Urinary bladder (tissue), 4 donors: ENCODE results near the gene IQCH. TPM values are rescaled to one million over a fixed set of nuclear protein-coding genes. Genes with fewer than 3 reads are reported as not detected.
A peak's percentile ranks its signal among the peaks of the same experiment; 100 is the strongest.

Experiments used
- DNase-seq: peaks from one replicate; pipeline ENCODE4 v3.0.0-alpha.2; 2015; ENCODE audit errors: extremely low spot score
- H3K27ac ChIP-seq: one replicate; pipeline ENCODE4 v1.5.1; 2013; ENCODE audit warnings: low read depth, mild to moderate bottlenecking, moderate library complexity
- H3K36me3 ChIP-seq: one replicate; pipeline ENCODE4 v1.6.1; 2013; ENCODE audit warnings: mild to moderate bottlenecking, moderate library complexity; ENCODE audit not compliant: insufficient read depth
- H3K4me1 ChIP-seq: one replicate; pipeline ENCODE4 v1.6.1; 2013; ENCODE audit warnings: mild to moderate bottlenecking, moderate library complexity; ENCODE audit not compliant: insufficient read depth
- H3K4me3 ChIP-seq: one replicate; pipeline ENCODE4 v1.5.1; 2013; ENCODE audit warnings: low read depth, low read length
- WGBS: extraction: QIAGEN DNeasy Blood & Tissue Kit; methylation state at CpG from one replicate; pipeline ENCODE4 v1.1.7; 2013; 5-methylcytosine and 5-hydroxymethylcytosine counted together
- polyA plus RNA-seq: library from polyadenylated mRNA; stranded (reverse); fragments of 200-250 nt; gene quantifications from one replicate; pipeline ENCODE4 v1.2.3, GENCODE V29; 2013
- total RNA-seq: library from RNA; depleted of rRNA; stranded (reverse); fragments of >200 nt; gene quantifications from one replicate; pipeline ENCODE4 v1.2.3, GENCODE V29; 2014
- donor health status: healthy with polysubstance abuse.
- donor health status: healthy.

Gene IQCH
- total and polyA plus RNA-seq, 2 donors, result 0.22 to 4.8 TPM

DNA sequence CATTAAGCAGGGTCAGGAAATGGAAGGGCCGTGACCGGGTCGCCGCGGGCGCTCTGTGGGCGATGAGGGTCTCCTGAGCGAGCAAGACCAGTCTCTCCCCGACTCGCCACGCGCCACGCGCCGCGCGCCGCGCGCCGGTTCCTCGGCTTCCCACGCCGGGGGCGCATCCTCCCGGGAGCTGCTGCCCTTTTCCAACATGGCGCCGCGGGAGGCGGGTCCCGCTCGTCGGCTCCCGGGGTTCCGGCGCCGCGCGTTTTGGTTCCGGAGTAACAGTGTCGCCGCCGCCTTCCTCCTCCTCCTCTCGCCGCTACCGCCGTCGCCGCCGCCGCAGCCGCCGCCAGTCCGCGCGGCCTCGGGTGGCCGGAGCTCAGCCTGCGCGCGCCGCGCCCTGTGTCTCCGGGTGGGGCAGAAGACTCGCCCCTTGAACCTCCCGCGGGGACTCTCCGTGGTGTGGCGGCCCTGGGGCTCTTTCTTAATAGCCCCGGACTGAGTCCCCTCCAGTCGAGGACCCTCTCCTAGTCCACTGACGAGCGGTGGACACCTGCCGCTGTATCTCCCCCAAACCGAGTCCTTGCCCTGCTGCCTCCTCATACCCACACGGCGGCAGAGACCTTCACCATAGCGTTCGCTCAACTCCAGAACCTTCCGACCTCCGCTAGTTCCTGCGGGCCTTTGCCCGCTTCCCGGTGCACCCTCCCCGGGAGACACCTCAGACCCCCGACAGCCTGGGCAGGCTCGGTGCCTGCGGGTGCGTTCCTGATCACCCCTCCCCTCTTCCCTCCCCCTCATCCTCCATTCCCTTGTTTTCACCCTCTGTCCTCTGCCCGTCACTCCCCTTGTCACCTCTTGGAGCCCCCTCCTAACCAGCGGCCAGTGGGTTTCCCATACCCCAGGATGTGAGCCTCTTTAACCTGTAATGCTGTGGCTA, 288.1 kb downstream of the IQCH start, which contains the start of gene MAP2K5:
MAP2K5 (plus strand) TSS at position 284 of the 928 bp plus-strand sequence; CDS start at position 917, 633 bp downstream.
- WGBS, result under 1% methylated on average over 91 of the region's 91 CpGs
- DNase-seq, result no peak

DNA sequence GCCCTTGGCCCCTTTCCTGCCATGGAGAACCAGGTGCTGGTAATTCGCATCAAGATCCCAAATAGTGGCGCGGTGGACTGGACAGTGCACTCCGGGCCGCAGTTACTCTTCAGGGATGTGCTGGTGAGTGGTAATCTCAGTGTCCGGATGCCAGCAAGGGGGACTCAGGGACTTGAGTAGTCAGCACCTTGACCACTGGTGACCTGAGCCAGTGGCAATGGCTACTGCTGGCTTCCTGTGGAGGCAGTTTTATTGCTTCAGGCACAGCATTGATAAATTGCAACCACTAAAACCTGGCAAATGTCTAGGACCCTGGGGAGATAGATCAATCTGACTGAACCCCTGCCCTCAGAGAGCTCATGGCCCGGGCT, 288.7 kb downstream of the IQCH start:
- no peaks in the 10 kb centered on the region for H3K36me3 ChIP-seq
- H3K4me3 ChIP-seq, result peak overlapping the region; percentile 76
- no peak overlapping the region for H3K27ac ChIP-seq
- no peak for DNase-seq
- 21% methylated on average over 7 of the region's 7 CpGs for WGBS
- H3K4me1 ChIP-seq, result no peaks in the 10 kb centered on the region

More for the DNA sequence above, 288.1 kb downstream of the IQCH start, which contains the start of gene MAP2K5:
- Histone ChIP-seq H3K4me3 (peak within 1 kb of the TSS; percentile 76), H3K27ac (peak within 1 kb of the TSS; percentile 43), H3K36me3 (no peaks in the 10 kb centered on the region), H3K4me1 (no peaks in the 10 kb centered on the region)

DNA sequence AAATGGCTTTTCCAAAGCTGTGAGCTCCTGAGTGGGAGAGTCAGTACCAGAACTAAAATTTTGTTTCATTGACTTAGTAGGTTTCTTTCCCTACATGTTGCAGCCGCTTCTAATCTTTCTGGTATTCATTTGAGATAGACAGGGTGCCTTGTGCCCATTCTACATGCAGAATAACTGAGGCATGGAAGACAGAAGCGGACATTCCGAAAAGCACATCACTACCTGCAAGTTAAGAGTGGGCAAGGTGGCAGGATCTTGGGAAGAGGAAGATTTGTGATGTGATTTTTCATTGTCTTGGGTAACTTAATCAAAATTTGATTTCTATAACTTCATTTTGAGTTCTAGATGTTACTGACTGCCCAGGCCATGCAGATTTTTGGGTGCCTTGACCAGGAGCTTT, 289.9 kb downstream of the IQCH start:
- Histone ChIP-seq H3K4me3 (no peak overlapping the region), H3K4me1 (no peaks in the 10 kb centered on the region), H3K27ac (no peak overlapping the region), H3K36me3 (no peaks in the 10 kb centered on the region)
- 96% methylated on average over 3 of the region's 3 CpGs for WGBS
- DNase-seq, result no peak

DNA sequence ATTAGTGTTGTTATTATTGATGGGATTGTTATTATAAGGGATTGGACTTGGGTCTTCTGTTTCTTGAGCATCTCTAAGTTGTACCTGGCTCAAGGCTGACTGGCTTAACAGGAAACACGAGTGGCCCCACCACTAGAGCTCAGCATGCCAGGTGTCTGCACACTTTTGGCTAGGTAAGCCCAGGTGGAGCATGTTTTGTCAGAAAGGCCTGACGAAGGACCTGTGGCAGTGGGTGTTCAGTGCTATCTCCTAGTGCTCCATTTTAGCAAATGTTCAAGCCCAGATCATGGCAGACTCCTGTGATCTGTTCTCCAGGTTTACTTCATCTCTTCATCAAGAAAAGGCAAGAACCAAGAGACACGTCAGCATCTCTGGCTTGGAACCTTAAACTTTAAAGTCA, 291.3 kb downstream of the IQCH start:
- WGBS, result 81% methylated on average over 3 of the region's 3 CpGs
- no peak overlapping the region for H3K4me3 ChIP-seq
- H3K4me1 ChIP-seq, result no peaks in the 10 kb centered on the region
- no peak overlapping the region for H3K27ac ChIP-seq
- no peak for DNase-seq
- no peaks in the 10 kb centered on the region for H3K36me3 ChIP-seq

DNA sequence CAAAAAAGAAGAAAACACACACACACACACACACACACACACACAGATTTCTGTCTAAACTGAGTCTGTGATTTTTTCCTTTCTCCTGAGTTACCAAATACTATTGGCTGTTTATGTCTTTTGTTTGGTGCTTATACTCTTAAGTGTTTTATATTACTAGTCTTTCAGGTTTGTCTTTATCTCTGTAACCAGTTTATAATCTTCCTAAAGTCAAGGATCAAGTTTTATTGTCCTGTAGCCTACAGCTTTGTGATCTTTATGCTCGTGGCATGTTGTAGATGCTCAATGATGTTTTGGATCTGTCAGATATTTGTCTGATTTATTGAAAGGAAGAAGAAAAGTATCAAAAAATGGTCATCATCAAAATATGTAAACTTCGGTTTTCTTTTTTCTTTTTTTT, 292.5 kb downstream of the IQCH start:
- Histone ChIP-seq H3K36me3 (no peaks in the 10 kb centered on the region), H3K4me1 (no peaks in the 10 kb centered on the region), H3K27ac (no peak overlapping the region), H3K4me3 (no peak overlapping the region)
- no peak for DNase-seq
- WGBS, result 76% methylated on average over 2 of the region's 2 CpGs

DNA sequence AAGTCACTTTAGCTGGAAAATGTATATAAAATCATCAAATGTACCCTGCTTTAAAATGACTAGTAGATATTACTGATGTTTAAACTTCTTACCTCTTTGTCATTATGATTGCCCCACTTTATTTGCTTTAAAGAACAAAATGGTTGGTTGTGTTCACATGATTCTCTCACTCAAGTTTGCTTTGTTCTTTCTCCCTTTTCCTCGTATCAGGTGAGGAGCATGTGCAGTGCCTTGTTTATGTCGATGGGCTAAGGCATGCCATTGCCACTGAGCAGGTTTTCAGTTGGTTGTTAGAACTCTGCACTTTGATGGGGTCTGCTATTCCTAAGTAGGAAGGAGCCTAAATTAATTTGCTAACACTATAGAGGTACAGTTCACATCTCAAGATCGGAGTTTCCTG, 293.2 kb downstream of the IQCH start:
- no peak for DNase-seq
- no peak overlapping the region for H3K4me3 ChIP-seq
- H3K27ac ChIP-seq, result no peak overlapping the region
- WGBS, result 54% methylated on average over 3 of the region's 3 CpGs
- no peaks in the 10 kb centered on the region for H3K4me1 ChIP-seq
- H3K36me3 ChIP-seq, result no peaks in the 10 kb centered on the region

DNA sequence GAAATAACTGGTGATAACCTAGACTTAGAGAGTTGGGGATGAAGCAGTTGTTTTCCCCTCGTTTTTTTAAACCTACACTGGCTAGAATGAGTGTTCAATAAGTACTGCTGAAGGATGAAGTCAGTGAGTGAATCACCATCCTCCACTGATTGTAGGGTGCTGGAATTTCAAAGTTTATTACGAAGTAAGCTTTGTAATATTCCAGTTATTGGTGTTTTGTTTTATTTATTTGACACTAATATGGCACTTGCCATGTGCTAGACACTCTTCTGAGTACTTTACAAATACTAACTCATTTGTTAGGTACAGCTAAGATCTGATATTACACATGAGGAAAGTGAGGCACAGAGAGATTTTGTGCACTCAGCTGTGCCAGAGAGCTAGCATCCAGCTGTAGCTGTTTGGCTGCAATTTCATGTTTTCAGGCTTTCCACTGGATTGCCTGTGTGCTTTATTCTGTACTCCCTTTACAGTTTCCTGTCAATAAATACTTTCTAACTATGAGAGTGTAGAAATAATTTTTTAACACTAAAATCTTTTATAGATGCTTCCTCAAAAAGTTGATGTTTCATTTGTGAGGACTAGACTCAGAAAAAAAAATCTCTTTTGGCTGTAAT, 293.8 kb downstream of the IQCH start:
- H3K27ac ChIP-seq, result no peak overlapping the region

DNA sequence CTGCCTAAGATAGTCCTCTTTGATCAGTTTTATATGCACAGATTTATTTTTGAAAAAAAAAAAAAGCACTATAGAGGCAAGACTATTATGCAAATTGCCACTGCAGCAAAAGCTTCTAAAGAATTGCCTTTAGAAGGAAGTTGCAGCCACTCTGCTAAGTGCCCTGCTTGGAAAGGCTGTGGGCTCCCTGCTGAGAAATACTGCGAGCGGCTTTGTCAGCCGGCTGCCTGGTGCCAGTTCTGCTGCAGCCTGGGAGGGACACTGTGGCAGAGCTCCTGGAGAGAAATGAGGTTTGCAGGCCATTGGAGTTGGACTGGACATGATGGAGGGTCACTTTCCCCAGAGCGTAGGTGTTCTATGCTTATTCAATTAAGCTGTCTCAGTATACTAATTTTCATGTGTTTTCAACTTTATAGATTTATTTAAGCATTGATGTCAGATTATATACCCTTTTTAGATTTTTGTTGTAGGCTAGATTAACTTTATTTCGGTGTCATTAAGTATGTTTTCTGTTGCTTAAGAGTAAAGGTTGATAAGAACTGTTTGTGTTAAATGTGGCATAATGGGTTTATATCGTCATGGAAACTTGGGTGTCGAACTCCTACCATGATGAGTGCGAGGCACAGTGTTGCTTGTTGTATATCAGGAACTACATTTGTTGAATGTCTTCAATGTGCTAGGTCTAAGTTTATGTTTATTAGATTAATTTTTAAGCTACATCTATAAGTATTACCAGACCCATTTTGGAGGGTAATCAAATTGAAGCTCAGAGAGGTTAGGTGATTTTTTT, 294.5 kb downstream of the IQCH start:
- no peak for DNase-seq
- WGBS, result 73% methylated on average over 8 of the region's 8 CpGs
- H3K36me3 ChIP-seq, result no peaks in the 10 kb centered on the region
- H3K27ac ChIP-seq, result no peak overlapping the region
- H3K4me3 ChIP-seq, result no peak overlapping the region
- no peaks in the 10 kb centered on the region for H3K4me1 ChIP-seq

More for the DNA sequence above, 293.8 kb downstream of the IQCH start:
- H3K4me1 ChIP-seq, result no peaks in the 10 kb centered on the region
- H3K36me3 ChIP-seq, result no peaks in the 10 kb centered on the region
- no peak overlapping the region for H3K4me3 ChIP-seq
- 44% methylated on average over 2 of the region's 2 CpGs for WGBS
- DNase-seq, result no peak

DNA sequence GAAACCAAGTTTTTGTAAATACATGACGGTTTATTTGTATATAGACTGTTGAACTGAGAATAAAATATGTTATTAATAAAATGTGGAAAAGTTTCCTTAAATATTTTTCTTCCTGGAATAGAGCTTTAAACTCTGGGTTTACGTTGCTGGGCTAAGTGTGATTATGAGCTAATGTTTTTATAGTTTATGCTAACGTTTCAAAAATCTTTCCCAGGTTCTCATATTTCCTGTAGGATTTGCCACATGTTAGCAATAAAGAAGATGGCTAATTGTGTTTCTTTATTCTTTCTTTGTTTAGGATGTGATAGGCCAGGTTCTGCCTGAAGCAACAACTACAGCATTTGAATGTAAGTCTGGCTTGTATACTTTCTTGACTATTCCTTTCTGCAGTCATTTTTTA, 295.1 kb downstream of the IQCH start:
- Histone ChIP-seq H3K27ac (no peak overlapping the region), H3K4me1 (no peaks in the 10 kb centered on the region), H3K4me3 (no peak overlapping the region), H3K36me3 (no peaks in the 10 kb centered on the region)
- no peak for DNase-seq
- 47% methylated on average over 3 of the region's 3 CpGs for WGBS

DNA sequence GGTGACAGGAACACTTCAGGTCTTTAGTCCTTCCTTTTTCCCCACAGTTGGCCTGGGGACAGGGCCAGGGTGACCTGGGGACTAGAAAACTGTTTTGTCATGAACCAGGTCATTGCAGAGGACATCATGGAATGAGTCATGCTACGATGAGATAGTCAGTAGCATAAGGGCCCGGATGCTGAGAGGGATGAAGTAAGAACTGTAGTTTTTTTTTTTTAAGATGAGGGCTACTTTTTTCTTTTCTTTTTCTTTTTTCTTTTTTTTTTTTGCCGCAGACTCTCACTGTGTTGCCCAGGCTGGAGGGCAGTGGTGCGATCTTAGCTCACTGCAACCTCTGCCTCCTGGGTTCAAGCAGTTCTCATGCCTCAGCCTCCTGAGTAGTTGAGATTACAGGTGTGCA, 295.9 kb downstream of the IQCH start:
- Histone ChIP-seq H3K36me3 (no peaks in the 10 kb centered on the region), H3K27ac (no peak overlapping the region), H3K4me1 (no peaks in the 10 kb centered on the region), H3K4me3 (no peak overlapping the region)
- no peak for DNase-seq
- WGBS, result 81% methylated on average over 4 of the region's 4 CpGs

DNA sequence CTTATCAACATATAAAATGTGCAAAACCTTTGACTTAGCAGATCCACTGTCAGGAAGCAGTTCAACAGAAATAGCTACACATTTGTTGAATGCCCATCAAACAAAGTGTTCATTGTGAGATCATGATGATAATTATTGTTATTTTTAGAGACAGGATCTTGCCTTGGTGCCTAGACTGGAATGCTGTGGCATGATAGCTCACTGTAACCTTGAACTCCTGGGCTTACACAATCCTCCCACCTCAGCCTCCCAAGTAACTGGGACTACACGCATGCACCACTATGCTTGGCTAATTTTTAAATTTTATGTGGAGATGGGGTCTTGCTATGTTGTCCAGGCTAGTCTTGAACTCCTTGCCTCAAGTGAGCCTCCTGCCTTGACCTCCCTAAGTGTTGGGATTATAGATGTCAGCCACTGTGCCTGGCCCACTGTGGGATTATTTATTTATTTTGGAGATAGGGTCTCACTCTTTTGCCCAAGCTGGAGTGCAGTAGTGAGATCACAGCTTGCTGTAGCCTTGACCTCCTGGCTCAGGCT, 296.7 kb downstream of the IQCH start:
- DNase-seq, result no peak
- no peak overlapping the region for H3K27ac ChIP-seq
- no peak overlapping the region for H3K4me3 ChIP-seq
- H3K4me1 ChIP-seq, result no peaks in the 10 kb centered on the region
- H3K36me3 ChIP-seq, result no peaks in the 10 kb centered on the region
- 100% methylated on average over 1 of the region's 1 CpG for WGBS
